ENCODE data around the gene RSPH3. TPM values are rescaled to one million over a fixed set of nuclear protein-coding genes. Genes with fewer than 3 reads are reported as not detected.
"Not testable (repeated sequence)": the region's sequence is repeated elsewhere in the genome, so short reads cannot be mapped to it uniquely, and the experiment has no call there.

The RSPH3 gene
- total RNA-seq, 1 donor from 2014 or later, result 1.8 TPM

DNA sequence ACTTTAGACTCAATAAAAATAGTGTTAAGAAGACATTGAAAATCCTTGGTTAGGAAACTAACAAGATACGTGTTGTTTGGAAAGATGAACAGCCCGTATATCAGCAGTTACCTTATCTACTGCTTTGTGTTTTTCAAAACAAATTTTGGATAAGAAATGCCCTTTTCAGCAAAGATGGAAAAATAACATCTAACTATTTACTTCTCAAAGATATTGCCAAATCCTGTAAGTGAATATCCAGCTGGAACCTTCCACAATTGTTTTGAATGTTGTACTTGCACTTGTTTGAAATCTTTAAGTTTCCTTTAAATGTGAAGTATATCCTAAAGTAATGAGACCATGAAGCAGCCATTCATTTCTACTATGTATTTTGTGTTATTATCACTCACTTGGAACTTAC is 30.2 kb upstream of the RSPH3 start:
- intact Hi-C loops (cut with micrococcal nuclease), result no loop called here

GRCh38 chr6:159025224-159025623 is 25.2 kb upstream of the RSPH3 start:
- intact Hi-C loops (cut with micrococcal nuclease), result not testable (repeated sequence)

- intact Hi-C loops (cut with micrococcal nuclease), result no loop called here
Measured at GRCh38 chr6:159023893-159024292, 23.9 kb upstream of the RSPH3 start.

DNA sequence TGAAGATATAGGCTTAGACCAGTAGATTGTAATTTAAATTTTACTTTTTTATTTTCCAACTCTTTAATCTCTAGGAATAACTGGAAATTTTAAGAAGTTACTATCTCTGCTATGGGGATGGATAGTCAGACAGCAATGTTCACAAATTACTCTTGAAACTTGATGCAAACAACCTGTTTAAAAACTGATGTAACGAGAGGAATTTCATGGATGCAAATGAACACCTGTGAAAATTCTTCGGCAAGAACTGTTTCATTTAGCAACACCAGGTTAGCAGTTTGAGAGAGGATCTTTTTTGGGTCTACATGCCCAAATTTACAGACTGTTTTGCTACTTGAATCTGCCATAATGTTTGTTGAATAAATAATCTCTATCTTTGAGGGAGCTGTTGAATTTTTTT is 20.0 kb upstream of the RSPH3 start:
- intact Hi-C loops (cut with micrococcal nuclease), result no loop called here

DNA sequence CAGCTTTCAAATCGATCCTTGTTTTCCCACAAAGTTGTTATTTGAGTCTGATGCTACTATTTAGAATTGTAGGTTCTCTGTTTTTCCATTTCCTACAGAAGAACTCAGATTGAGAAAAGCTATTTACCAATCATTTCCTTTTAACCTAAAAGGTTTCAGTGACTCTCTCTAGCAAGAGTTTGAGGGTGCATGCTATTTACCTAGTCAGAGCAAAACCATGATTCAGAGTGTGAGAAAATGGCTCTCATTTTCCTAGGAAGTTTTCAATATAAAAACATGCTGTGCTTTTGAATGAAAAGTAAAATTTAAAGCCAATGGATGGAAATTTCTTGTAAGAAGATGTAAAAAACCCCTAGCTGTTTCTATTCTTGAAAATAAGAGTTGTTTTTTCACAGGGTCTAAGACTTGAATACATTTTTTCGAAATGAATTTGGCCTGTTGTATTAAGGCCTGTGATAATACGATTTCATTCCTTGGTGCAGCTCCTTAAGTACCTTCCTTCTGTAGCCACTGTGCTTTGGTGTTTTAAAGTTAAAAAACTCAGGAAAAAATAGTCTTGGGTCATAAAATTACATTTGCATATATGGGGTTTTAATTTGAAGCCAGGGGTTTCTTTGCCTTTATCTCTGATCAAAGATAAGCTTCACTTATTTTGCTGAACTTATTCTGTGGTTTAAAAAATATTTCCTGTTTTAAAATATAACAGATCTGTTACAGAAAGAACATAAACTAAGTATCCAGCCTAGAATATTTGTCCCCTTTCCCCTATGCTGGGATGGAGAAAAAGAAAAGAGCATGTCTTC is 18.0 kb upstream of the RSPH3 start:
- intact Hi-C loops (cut with micrococcal nuclease), result loop anchor here (1.0 to 2.0 kb wide), 2 partner anchors 21 to 45 kb away; no protein-coding TSS in a partner anchor

DNA sequence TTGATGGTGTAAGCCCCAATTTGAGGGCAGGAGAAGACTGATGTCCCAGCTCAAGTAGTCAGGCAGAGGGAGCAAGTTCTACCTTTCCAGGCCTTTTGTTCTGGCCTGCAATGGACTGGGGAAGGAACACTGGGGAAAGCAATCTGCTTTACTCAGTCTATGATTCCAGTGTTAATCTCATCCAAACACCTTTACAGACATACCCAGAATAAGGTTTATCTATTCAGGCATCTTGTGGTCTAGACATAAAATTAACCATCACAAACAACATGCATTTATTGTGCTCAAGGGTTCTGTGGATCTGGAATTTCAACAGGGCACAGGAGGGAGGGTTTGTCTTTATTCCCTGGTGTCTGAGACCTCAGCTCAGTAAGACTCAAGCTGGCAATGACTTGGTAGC is 14.4 kb upstream of the RSPH3 start:
- intact Hi-C loops (cut with micrococcal nuclease), result no loop called here

DNA sequence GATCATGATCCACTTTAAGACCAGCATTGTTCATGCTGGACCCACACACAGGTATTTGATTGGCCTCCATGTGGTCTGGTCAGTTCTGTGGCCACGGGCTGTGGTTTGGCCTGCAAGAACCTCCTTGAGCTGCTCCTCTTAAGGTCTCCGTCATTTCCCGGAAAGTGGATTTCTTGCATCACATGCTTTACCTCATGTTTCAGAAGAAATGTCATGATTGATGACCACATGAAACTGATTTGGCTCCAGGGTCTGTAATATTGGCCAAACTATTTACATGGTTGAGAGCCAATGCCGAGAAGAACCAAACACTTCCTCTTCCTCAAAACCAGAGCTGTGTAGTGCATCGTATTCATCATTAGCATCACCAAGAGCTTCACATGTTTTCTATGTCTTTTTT is 13.2 kb upstream of the RSPH3 start:
- intact Hi-C loops (cut with micrococcal nuclease), result no loop called here

GRCh38 chr6:159012201-159012600 is 12.2 kb upstream of the RSPH3 start:
- intact Hi-C loops (cut with micrococcal nuclease), result no loop called here

DNA sequence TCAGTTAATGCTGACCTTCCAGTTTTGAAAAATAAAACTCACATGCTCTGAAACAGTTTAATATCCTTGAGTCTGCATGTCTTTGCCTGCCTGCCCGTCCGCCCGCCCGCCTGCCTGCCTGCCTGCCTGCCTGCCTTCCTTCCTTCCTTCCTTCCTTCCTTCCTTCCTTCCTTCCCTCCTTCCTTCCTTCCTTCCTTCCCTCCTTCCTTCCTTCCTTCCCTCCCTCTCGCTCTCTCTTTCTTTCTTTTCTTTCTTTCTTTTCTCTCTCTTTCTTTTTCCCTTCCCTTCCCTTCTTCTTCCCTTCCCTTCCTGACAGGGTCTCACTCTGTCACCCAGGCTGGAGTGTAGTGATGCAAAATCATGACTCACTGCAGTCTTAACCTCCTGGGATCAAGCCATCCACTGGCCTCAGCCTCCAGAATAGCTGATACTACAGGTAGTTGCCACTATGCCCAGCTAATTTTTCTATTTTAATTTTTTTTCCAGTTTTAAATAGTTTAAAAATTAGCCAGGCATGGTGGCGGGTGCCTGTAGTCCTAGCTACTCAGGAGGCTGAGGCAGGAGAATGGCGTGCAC is 10.1 kb upstream of the RSPH3 start:
- intact Hi-C loops (cut with micrococcal nuclease), result not testable (repeated sequence)

GRCh38 chr6:159008656-159009288 is 8.8 kb upstream of the RSPH3 start:
- intact Hi-C loops (cut with micrococcal nuclease), result loop anchor here (1.0 kb wide), 3 partner anchors 31 to 126 kb away; no protein-coding TSS in a partner anchor

DNA sequence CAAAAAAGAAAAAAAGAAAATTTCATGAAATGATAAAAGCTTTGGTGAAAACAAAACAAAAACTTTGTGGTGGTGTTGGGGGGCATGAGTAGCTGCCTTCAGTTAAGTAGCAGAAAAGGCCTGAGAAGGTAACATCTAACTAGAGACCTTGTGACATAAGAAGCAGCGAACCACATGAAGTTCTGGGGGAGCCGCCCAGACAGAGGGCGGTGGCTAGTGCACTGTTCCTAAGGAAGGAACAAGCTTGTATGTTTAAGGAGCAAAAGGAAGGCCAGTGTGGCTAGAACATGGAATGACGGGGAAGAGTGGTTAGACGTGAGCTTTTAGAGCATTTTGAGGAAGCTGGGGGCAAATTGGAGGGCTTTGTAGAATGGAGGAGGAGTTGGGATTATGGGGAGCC is 7.5 kb upstream of the RSPH3 start:
- intact Hi-C loops (cut with micrococcal nuclease), result no loop called here

GRCh38 chr6:159005436-159005835 is 5.4 kb upstream of the RSPH3 start:
- intact Hi-C loops (cut with micrococcal nuclease), result no loop called here

- intact Hi-C loops (cut with micrococcal nuclease), result no loop called here
Measured at GRCh38 chr6:159004592-159004991, 4.6 kb upstream of the RSPH3 start.

DNA sequence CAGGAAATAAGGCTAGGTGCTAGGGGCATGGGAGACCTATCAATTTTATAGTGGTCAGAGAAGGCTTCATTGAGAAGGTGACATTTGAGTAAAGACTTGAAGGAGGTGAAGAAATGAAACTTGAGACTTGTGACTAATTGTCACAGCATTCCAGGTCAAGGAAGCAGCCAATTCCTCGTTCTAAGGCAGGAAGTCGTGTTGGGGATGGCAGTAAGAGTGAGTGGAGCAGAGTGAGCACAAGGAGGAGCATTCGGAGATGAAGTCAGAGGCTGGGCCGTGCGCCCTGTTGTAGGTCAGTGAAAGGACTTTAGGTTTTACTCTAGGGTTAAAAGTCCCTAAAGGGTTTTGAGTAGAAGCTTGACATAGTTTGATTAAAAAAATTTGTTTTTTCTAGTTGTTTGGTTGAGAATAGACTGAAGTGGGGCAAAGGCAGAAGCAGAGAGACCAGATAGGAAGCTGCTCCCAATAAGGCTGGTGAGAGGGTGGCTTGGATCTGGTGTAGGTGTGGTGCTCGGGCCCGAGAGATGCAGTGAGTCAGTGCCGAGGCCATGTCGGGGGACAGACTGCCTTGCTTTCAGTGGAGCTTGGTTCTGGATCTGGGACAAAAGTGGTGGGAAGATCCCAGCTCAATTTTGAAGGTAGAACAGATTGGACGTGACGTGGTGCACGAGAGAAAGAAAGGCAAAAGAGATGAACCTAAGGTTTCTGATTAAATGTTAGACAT is 2.6 kb upstream of the RSPH3 start:
- intact Hi-C loops (cut with micrococcal nuclease), result no loop called here

DNA sequence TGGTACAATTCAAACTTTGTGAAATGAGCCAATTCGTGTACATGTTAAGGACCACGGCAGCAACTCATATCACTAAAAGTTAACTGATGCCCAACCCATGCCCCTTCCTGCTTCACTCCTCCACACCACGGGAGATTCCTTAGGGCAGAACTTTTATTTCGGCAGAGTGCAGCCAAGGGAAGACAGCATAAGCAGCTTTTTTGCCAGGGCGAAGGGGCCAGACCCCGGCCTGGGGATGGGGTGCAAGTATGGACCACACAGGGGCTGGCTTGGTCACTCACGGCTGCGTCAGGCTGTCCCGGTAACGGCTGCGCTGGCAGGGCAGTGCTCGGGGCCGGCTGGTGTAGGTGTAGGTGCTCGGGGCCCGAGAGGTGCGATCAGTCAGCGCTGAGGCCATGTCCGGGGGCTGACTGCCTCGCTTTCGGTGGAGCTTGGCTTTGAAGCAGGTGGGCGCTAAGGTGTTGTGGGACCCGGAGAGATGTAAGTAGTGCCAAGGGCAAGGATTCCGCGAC is 792 bp downstream of the RSPH3 start:
- intact Hi-C loops (cut with micrococcal nuclease), result loop anchor here (1.0 kb wide), 2 partner anchors 43 to 790 kb away; partner anchors contain the start of gene TCP1

DNA sequence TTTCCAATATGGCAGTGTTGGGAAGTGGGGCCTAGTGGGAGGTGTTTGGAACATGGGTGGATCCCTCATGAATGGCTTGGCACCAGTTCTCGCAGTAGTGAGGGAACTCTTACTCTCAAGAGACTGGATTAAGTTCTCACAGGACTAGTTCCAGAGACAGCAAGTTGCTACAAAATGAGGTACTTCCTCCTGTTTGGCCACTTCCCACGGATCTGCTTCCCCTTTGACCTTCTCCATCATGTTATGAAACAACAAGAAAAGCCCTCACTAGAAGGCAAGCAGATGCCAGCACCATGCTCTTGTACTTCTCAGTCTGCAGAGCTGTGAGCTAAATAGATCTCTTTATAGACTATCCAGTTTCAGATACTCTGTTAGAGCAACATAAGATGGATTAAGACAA is 3.1 kb downstream of the RSPH3 start:
- intact Hi-C loops (cut with micrococcal nuclease), result no loop called here

GRCh38 chr6:158993639-158994038 is 6.4 kb downstream of the RSPH3 start:
- intact Hi-C loops (cut with micrococcal nuclease), result no loop called here

GRCh38 chr6:158991017-158991723 is 8.8 kb downstream of the RSPH3 start:
- intact Hi-C loops (cut with micrococcal nuclease), result no loop called here

GRCh38 chr6:158989711-158990110 is 10.3 kb downstream of the RSPH3 start:
- intact Hi-C loops (cut with micrococcal nuclease), result not testable (repeated sequence)

DNA sequence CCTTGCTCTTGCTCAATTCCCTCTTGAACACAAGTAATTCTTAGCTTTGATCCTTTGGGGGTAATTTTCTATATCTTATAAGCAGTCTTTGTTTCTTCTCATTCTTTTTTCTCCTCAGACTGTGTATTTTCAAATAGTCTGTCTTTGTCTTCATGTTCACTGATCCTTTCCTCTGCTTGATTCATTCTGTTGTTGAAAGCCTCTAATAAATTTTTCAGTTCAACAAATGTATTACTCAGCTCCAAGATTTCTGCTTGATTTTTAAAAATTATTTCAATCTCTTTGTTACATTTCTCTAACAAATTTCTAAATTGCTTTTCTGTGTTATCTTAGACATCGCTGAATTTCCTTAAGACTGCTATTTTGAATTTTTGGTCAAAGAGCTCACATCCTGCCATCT is 11.5 kb downstream of the RSPH3 start:
- intact Hi-C loops (cut with micrococcal nuclease), result no loop called here

- intact Hi-C loops (cut with micrococcal nuclease), result no loop called here
Measured at GRCh38 chr6:158987657-158988056, 12.3 kb downstream of the RSPH3 start.

Measured in T-helper 2 cell treated with Interferon-gamma antibody and Interleukin-4, amounts not matched to agents 100 ng/mL and 5 ng/mL, for 36 hours (primary cell).